Caco-2 (cell line): ENCODE results near the gene ALX4. TPM values are rescaled to one million over a fixed set of nuclear protein-coding genes. Genes with fewer than 3 reads are reported as not detected.

Source experiments
- BruUV-seq: library from RNA; stranded (reverse); fragments of 400-500 nt; replicated peaks from 2 replicates; lab custom pipeline; 2021; lab: Mats Ljungman, UMichigan
- CTCF ChIA-PET: fragments of 300-600 bp; sonication (Branson Sonifier 250); formaldehyde crosslinking; loops from one replicate; lab custom pipeline; 2022; ENCODE audit warnings: antibody characterized with exemption; lab: Charles Lee
- POLR2A ChIA-PET: fragments of 300-600 bp; sonication (Branson Sonifier 250); formaldehyde crosslinking; loops from one replicate; lab custom pipeline; 2022; ENCODE audit warnings: antibody characterized with exemption; lab: Charles Lee
- DNase-seq, 2 experiments: peaks; one replicate each; pipeline versions ENCODE4 v3.0.0 to v3.0.0-alpha.2; 2020 to 2022
- H3K27me3 ChIP-seq: replicated peaks from 2 replicates; pipeline ENCODE4 v1.6.0; 2011; ENCODE audit warnings: low read length; ENCODE audit not compliant: control insufficient read depth, insufficient read depth
- H3K36me3 ChIP-seq: 2 replicates; pipeline ENCODE4 v1.5.1; 2011; ENCODE audit warnings: low read length; ENCODE audit not compliant: control insufficient read depth, insufficient read depth
- H3K4me1 ChIP-seq: fragments of 250-450 bp; sonication (Bioruptor Pico); 2 replicates; pipeline ENCODE4 v1.5.1; 2020; ENCODE audit warnings: mild to moderate bottlenecking
- H3K4me3 ChIP-seq: 2 replicates; pipeline ENCODE4 v1.5.1; 2011; ENCODE audit warnings: low read depth, mild to moderate bottlenecking, control low read depth, low read length
- H3K9me3 ChIP-seq: fragments of 250-450 bp; sonication (Bioruptor Pico); 2 replicates; pipeline ENCODE4 v1.5.1; 2020; ENCODE audit warnings: mild to moderate bottlenecking, moderate library complexity
- H3K27ac Mint-ChIP-seq: one replicate; pipeline ENCODE4 v1.8.0; 2022; ENCODE audit warnings: mixed read lengths; ENCODE audit not compliant: unreplicated experiment
- H3K27me3 Mint-ChIP-seq: one replicate; pipeline ENCODE4 v1.8.0; 2022; ENCODE audit warnings: mixed read lengths; ENCODE audit not compliant: insufficient read depth, unreplicated experiment
- H3K36me3 Mint-ChIP-seq: one replicate; pipeline ENCODE4 v1.8.0; 2022; ENCODE audit warnings: mild to moderate bottlenecking, mixed read lengths; ENCODE audit not compliant: insufficient read depth, unreplicated experiment
- H3K4me1 Mint-ChIP-seq: one replicate; pipeline ENCODE4 v1.8.0; 2022; ENCODE audit warnings: low read depth, mixed read lengths; ENCODE audit not compliant: unreplicated experiment
- H3K4me3 Mint-ChIP-seq: one replicate; pipeline ENCODE4 v1.8.0; 2022; ENCODE audit warnings: mild to moderate bottlenecking, moderate library complexity, mixed read lengths; ENCODE audit not compliant: unreplicated experiment
- H3K9me3 Mint-ChIP-seq: one replicate; pipeline ENCODE4 v1.8.0; 2022; ENCODE audit warnings: mixed read lengths; ENCODE audit not compliant: unreplicated experiment
- CTCF ChIP-seq, 2 experiments: fragments of 200-600 bp in 1 of 2; IDR thresholded peaks; 1 replicate in 1 of 2; 2 replicates in 1 of 2; pipeline versions ENCODE4 v1.5.1 to v1.8.0; 2011 to 2022; ENCODE audit warnings: antibody characterized with exemption in 1 of 2, control low read depth in 1 of 2, inconsistent platforms in 1 of 2, low read depth in 1 of 2, low read length in 1 of 2, mild to moderate bottlenecking in 1 of 2, moderate library complexity in 1 of 2; ENCODE audit not compliant: insufficient read depth in 1 of 2, severe bottlenecking in 1 of 2, unreplicated experiment in 1 of 2
- intact Hi-C: fragments of 100-400 bp; cut with micrococcal nuclease; formaldehyde crosslinking; loops from one replicate; pipeline ENCODE4 v1.10.0; 2022; ENCODE audit not compliant: unreplicated experiment
- total RNA-seq: library from RNA; stranded (reverse); gene quantifications from 2 replicates; pipeline ENCODE4 v1.2.3, GENCODE V29; 2022

The ALX4 gene
- total RNA-seq, 1 experiment from 2014 or later = 0.05 TPM

- CTCF ChIA-PET = interaction anchor here (0.9 kb wide), 1 partner anchor 163 kb away, joined by 3 read pairs; the partner anchor contains the start of gene ACCS
- Mint-ChIP-seq H3K4me1 (no peaks in the 10 kb centered on the region), H3K27ac (no peak overlapping the region), H3K36me3 (no peaks in the 10 kb centered on the region), H3K9me3 (no peaks in the 10 kb centered on the region), H3K27me3 (no peaks in the 10 kb centered on the region), H3K4me3 (no peak overlapping the region)
- H3K4me3 ChIP-seq = no peak overlapping the region
- intact Hi-C loops = no loop called here
- BruUV-seq = no TSS peak
- DNase-seq = no peak
- H3K36me3 ChIP-seq = no peaks in the 10 kb centered on the region
- POLR2A ChIA-PET = no interaction called here
- no peaks in the 10 kb centered on the region for H3K27me3 ChIP-seq
- TF ChIP-seq CTCF (IDR thresholded peaks at IDR 0.05; ENCODE audit: insufficient read depth in 1 of 2, low read depth in 1 of 2, low read length in 1 of 2, severe bottlenecking in 1 of 2, unreplicated experiment in 1 of 2) = no peak
- H3K4me1 ChIP-seq = no peaks in the 10 kb centered on the region
- no peaks in the 10 kb centered on the region for H3K9me3 ChIP-seq
Measured at GRCh38 chr11:44229624-44230023, 80.3 kb downstream of the ALX4 start.

DNA sequence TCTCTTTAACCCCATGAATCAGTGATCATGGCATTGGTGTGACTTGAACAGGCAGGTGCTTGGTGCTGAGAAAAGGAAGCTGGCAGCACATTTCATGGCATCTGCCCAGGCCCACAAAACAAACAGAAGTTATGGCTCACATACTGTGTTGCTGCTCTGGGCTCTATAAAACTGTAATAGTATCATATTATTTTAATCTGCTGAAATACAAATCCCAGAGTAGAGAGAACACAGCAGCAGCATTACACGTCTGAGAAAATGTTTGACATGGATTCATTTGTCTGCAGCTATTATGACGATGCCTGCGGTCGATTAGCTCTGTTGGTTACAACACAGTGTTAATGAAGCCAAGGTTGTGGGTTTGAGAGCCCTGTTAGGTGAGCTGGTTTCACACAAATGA is 80.8 kb downstream of the ALX4 start:
- H3K4me1 Mint-ChIP-seq = no peaks in the 10 kb centered on the region

DNA sequence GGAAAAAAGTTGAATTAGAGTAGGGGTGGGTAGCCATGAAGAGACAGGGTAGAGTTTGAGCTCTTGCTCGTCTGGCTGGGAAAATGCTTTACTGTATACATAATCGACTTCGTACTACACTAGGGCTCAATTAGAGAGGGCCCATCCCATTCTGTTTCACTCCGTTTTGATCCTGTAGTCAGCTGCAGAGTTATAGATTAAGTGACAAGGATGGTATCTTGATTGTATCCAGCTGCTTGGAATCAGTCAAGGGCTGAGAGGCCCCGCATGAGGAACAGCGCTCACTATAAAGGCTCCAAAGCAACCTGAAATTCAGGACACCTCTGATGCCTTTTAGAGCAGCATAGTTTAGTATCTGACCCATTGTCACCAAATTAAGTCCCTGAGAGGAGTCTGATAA is 81.6 kb downstream of the ALX4 start:
- H3K36me3 Mint-ChIP-seq = no peaks in the 10 kb centered on the region
- no peaks in the 10 kb centered on the region for H3K4me1 Mint-ChIP-seq
- no peaks in the 10 kb centered on the region for H3K9me3 Mint-ChIP-seq
- H3K4me3 Mint-ChIP-seq = no peak overlapping the region
- no peak overlapping the region for H3K27ac Mint-ChIP-seq
- no peaks in the 10 kb centered on the region for H3K27me3 Mint-ChIP-seq
- H3K9me3 ChIP-seq = no peaks in the 10 kb centered on the region
- ChIA-PET POLR2A (no interaction called here), CTCF (no interaction called here)
- TF ChIP-seq CTCF (IDR thresholded peaks at IDR 0.05; ENCODE audit: insufficient read depth in 1 of 2, low read depth in 1 of 2, low read length in 1 of 2, severe bottlenecking in 1 of 2, unreplicated experiment in 1 of 2) = no peak
- DNase-seq = no peak
- H3K4me1 ChIP-seq = no peaks in the 10 kb centered on the region
- H3K4me3 ChIP-seq = no peak overlapping the region
- H3K36me3 ChIP-seq = no peaks in the 10 kb centered on the region
- H3K27me3 ChIP-seq = no peaks in the 10 kb centered on the region
- BruUV-seq = no TSS peak
- intact Hi-C loops = no loop called here

More for the DNA sequence above, 80.8 kb downstream of the ALX4 start:
- ChIA-PET POLR2A (no interaction called here), CTCF (interaction anchor here (0.9 kb wide), 1 partner anchor 163 kb away, joined by 3 read pairs; the partner anchor contains the start of gene ACCS)
- no TSS peak for BruUV-seq
- Histone ChIP-seq H3K4me1 (no peaks in the 10 kb centered on the region), H3K27me3 (no peaks in the 10 kb centered on the region), H3K36me3 (no peaks in the 10 kb centered on the region), H3K9me3 (no peaks in the 10 kb centered on the region), H3K4me3 (no peak overlapping the region)
- no peaks in the 10 kb centered on the region for H3K9me3 Mint-ChIP-seq
- no peaks in the 10 kb centered on the region for H3K36me3 Mint-ChIP-seq
- intact Hi-C loops = no loop called here
- H3K27ac Mint-ChIP-seq = no peak overlapping the region
- no peak overlapping the region for H3K4me3 Mint-ChIP-seq
- H3K27me3 Mint-ChIP-seq = no peaks in the 10 kb centered on the region
- no peak for TF ChIP-seq CTCF (IDR thresholded peaks at IDR 0.05; ENCODE audit: insufficient read depth in 1 of 2, low read depth in 1 of 2, low read length in 1 of 2, severe bottlenecking in 1 of 2, unreplicated experiment in 1 of 2)
- DNase-seq = no peak
